GM12874 (cell line): ENCODE measurements around the gene CXCR5.

ENCODE experiments used
- TF ChIP-seq, protein P1 (sequence below): IDR thresholded peaks from 2 replicates; pipeline ENCODE4 v1.5.1; 2011; ENCODE audit warnings: low read depth, mild to moderate bottlenecking, control low read depth, low read length, moderate library complexity; ENCODE audit not compliant: insufficient read depth

Gene CXCR5

DNA sequence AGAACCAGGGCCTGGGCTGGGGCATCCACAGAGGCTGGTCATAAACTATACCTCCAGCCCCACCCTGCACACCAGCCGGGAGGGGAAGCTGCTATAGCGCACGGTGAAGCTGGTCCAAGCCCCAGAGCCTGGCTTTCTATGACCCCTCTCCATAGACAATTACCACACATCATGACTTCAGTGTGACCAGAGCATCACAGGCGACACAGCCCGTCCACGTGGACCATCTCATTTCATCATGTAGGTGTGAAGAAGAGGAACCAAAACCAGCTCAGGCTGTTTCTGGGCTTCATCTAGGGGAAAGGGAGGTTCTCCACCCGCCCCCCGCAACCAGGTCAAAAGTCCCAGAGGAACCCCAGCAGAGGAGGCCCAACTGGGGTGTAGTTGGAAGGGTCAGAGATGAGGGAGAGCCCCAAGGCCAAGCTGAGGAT is 3.0 kb downstream of the CXCR5 start:
- TF ChIP-seq, protein P1, sequence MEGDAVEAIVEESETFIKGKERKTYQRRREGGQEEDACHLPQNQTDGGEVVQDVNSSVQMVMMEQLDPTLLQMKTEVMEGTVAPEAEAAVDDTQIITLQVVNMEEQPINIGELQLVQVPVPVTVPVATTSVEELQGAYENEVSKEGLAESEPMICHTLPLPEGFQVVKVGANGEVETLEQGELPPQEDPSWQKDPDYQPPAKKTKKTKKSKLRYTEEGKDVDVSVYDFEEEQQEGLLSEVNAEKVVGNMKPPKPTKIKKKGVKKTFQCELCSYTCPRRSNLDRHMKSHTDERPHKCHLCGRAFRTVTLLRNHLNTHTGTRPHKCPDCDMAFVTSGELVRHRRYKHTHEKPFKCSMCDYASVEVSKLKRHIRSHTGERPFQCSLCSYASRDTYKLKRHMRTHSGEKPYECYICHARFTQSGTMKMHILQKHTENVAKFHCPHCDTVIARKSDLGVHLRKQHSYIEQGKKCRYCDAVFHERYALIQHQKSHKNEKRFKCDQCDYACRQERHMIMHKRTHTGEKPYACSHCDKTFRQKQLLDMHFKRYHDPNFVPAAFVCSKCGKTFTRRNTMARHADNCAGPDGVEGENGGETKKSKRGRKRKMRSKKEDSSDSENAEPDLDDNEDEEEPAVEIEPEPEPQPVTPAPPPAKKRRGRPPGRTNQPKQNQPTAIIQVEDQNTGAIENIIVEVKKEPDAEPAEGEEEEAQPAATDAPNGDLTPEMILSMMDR: no peak

DNA sequence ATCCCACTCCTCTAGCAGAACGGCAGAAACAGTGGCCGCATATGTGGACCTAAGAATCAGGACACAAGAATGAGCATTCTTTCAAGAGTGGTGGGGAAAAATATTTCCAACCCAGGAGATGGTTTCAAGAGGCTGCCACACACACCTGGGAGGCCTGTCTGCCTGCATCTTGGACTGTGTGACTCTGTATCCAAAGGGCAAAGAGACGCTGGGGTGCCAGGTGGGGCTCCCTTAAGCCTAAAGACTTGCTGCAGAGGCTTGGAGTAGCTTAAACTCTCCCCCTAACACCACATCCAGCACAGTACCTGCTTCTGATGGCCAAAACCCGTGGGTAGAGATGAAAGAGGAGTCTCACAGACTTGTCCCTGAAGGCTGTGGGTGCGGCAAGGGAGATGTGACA is 3.5 kb downstream of the CXCR5 start:
- TF ChIP-seq, protein P1: no peak

DNA sequence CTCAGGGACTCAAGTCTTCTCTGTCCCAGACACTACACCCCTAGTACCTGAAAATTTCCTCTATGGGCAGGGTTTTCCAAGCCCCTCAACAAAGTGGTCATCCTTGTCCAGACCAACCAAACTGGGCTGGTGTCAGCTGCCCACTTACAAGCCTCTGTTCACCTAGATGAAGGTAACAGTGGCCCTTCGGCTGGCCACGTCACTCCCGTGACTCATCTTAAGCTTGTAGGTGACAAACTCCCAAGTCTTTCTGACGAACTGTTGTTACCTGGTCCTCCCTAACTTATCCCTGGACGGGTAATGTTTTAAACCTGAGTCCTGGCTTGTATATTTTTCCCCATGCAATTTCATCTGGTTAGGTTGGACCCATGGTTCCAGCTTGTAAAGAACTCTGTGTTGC is 4.7 kb downstream of the CXCR5 start:
- TF ChIP-seq, protein P1: no peak

DNA sequence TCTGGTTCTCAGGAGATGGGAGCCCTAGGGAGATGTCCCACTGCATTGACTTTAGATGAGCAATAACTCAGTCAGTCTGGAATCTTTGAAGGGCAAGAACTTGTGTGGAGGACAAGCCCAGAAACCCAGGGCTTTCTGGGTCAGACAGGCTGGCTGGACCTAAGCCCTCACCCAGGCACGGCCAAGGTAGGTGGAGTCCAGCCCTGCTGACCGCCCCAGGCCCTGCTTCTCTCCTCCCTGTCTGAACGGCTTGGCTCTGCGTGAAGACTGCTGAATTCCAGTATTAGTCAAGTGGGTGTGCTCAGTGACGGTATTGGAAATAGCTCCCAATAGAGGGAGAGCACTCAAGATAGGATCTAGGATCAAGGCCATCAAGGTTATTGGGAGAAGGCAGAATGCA is 6.1 kb downstream of the CXCR5 start:
- TF ChIP-seq, protein P1: no peak

DNA sequence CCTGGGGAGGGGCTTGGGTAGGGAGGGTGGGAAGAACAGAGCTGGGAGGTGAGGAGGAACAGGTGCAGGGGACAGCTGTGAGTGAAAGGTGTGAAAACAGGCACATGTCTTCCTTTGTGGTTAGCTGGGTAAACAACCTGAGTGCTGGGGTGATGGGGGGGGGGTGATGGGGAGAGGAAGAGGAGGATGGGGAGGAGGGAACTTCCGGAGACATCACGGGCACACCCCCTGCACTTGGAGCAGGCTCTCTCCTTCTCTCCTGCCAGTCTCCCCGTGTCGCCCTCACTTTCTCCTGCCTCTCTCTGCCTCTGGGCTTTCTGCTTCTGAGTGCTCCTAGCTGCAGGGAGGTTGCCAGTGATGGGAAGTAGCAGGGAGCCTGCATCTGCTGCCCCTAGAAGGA is 8.8 kb downstream of the CXCR5 start:
- TF ChIP-seq, protein P1: no peak

DNA sequence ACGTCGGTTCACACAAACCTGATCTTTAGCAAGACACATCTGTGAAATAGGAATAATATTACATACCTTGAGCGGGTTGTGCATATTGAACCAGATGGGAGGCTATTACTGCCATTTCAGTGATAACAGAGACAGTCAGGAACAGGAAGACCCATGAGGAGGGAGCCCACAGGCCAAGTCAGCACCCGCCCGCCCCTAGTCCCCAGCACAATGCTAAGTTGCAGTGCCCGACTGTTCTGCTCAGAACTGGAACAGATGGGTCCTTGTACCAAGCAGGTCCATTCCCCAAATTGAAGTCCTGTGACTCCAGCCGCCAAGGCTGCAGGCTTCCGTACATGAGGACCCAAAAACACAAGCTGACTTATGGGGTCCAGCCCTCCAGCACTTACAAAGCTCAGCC is 9.3 kb downstream of the CXCR5 start:
- TF ChIP-seq, protein P1: no peak

DNA sequence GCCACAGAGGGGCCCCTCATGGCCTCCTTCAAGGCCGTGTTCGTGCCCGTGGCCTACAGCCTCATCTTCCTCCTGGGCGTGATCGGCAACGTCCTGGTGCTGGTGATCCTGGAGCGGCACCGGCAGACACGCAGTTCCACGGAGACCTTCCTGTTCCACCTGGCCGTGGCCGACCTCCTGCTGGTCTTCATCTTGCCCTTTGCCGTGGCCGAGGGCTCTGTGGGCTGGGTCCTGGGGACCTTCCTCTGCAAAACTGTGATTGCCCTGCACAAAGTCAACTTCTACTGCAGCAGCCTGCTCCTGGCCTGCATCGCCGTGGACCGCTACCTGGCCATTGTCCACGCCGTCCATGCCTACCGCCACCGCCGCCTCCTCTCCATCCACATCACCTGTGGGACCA is 10.0 kb downstream of the CXCR5 start:
- TF ChIP-seq, protein P1: no peak

DNA sequence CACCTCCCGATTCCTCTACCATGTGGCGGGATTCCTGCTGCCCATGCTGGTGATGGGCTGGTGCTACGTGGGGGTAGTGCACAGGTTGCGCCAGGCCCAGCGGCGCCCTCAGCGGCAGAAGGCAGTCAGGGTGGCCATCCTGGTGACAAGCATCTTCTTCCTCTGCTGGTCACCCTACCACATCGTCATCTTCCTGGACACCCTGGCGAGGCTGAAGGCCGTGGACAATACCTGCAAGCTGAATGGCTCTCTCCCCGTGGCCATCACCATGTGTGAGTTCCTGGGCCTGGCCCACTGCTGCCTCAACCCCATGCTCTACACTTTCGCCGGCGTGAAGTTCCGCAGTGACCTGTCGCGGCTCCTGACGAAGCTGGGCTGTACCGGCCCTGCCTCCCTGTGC is 10.5 kb downstream of the CXCR5 start:
- TF ChIP-seq, protein P1: no peak
